ENCODE measurements around the gene RGS7. TPM values are rescaled to one million over a fixed set of nuclear protein-coding genes. Genes with fewer than 3 reads are reported as not detected.
"Not testable (repeated sequence)": the region's sequence is repeated elsewhere in the genome, so short reads cannot be mapped to it uniquely, and the experiment has no call there.

The RGS7 gene
- polyA plus RNA-seq, 1 donor, result 2.1 TPM

DNA sequence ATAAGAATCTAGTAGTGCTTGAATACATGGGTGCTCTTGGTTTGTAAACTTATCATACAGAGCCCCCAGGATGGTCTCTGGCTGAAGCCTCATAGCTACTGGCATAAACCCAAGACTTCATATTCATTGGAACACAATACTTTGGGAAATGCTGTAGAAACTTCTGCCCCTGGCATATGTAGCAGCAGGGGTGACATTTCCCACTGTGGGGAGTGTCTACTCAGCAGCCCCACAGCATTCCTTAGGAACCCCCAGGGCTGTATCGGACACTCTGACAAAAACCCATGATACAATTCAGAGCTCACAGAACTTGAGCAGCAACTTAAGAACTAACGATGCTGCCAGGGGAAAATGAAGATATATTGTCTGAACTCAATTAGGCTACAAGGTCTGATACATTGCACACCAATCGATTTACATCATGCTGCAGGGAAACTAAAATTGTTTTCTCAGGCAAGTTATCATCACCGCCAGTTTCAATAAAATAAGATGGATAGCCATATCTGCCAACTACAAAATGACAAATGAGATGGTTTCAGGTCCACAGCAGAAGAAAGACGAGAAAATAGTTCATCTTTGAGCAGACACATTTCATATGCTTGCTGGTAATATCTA, 564.0 kb downstream of the RGS7 start:
- Histone ChIP-seq H3K9me3 (ENCODE audit: control insufficient read depth, low read depth, low read length) (no peaks in the 10 kb centered on the region), H3K4me3 (ENCODE audit: low read length) (no peak overlapping the region), H3K27ac (ENCODE audit: low read length) (no peak overlapping the region), H3K4me1 (ENCODE audit: control insufficient read depth, insufficient read depth, low read length) (no peaks in the 10 kb centered on the region), H3K36me3 (ENCODE audit: control insufficient read depth, insufficient read depth, low read length) (no peaks in the 10 kb centered on the region), H3K27me3 (ENCODE audit: control insufficient read depth, insufficient read depth, low read length) (no peaks in the 10 kb centered on the region)
- DNase-seq, result no peak
- WGBS (ENCODE audit: insufficient coverage, low lambda C conversion rate), result 100% methylated on average over 1 of the region's 5 CpGs

GRCh38 chr1:240790856-240791255, 566.1 kb downstream of the RGS7 start:
- H3K27me3 ChIP-seq (ENCODE audit: control insufficient read depth, insufficient read depth, low read length), result no peaks in the 10 kb centered on the region
- no peak overlapping the region for H3K27ac ChIP-seq (ENCODE audit: low read length)
- no peaks in the 10 kb centered on the region for H3K9me3 ChIP-seq (ENCODE audit: control insufficient read depth, low read depth, low read length)
- no peaks in the 10 kb centered on the region for H3K4me1 ChIP-seq (ENCODE audit: control insufficient read depth, insufficient read depth, low read length)
- no peaks in the 10 kb centered on the region for H3K36me3 ChIP-seq (ENCODE audit: control insufficient read depth, insufficient read depth, low read length)
- no peak for DNase-seq
- H3K4me3 ChIP-seq (ENCODE audit: low read length), result no peak overlapping the region

DNA sequence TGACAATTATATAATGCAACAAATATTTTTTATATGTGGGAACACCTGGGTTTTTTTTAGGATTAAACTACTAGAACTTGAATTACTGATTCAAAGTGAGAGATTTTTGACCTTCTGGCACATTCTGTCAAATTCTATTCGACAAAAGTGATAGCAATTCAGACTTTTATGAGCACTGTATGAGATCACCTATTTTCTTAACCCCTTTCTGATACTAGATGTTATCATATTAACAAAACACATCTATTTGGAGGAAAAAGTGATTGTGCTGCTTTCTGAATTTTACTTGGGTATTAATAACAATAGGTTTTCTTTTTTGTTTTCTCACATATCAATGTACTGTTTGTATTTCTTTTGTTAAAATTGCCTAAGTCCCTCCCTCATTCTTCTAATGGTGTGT, 570.1 kb downstream of the RGS7 start:
- Histone ChIP-seq H3K4me1 (ENCODE audit: control insufficient read depth, insufficient read depth, low read length) (no peaks in the 10 kb centered on the region), H3K36me3 (ENCODE audit: control insufficient read depth, insufficient read depth, low read length) (no peaks in the 10 kb centered on the region), H3K4me3 (ENCODE audit: low read length) (no peak overlapping the region), H3K27ac (ENCODE audit: low read length) (no peak overlapping the region), H3K9me3 (ENCODE audit: control insufficient read depth, low read depth, low read length) (no peaks in the 10 kb centered on the region), H3K27me3 (ENCODE audit: control insufficient read depth, insufficient read depth, low read length) (no peaks in the 10 kb centered on the region)
- no peak for DNase-seq
- 0% methylated on average over 1 of the region's 1 CpG for WGBS (ENCODE audit: insufficient coverage, low lambda C conversion rate)

DNA sequence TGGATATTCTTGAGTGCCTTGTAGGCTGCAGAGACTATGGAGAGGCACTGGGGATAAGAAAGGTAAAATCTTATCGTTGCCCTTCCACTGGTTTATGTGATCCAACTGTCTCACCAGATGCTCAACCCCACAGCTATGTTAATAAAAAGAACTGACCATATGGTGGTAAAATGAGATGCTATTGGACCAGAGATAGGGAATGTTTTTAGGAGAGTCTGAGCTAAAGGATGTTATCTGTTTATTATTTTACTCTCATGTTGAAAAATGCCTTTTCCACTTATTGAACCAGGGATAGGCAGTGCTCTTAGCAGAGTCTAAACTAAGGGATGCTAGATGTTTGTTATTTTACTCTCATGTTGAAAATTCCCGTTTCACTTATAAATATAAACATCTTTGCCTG, 572.2 kb downstream of the RGS7 start:
- no peak overlapping the region for H3K27ac ChIP-seq (ENCODE audit: low read length)
- no peaks in the 10 kb centered on the region for H3K9me3 ChIP-seq (ENCODE audit: control insufficient read depth, low read depth, low read length)
- H3K36me3 ChIP-seq (ENCODE audit: control insufficient read depth, insufficient read depth, low read length), result no peaks in the 10 kb centered on the region
- no peaks in the 10 kb centered on the region for H3K4me1 ChIP-seq (ENCODE audit: control insufficient read depth, insufficient read depth, low read length)
- 80% methylated on average over 2 of the region's 2 CpGs for WGBS (ENCODE audit: insufficient coverage, low lambda C conversion rate)
- no peaks in the 10 kb centered on the region for H3K27me3 ChIP-seq (ENCODE audit: control insufficient read depth, insufficient read depth, low read length)
- DNase-seq, result no peak
- H3K4me3 ChIP-seq (ENCODE audit: low read length), result no peak overlapping the region

GRCh38 chr1:240783728-240784137, 573.3 kb downstream of the RGS7 start:
- not testable (repeated sequence) for H3K27me3 ChIP-seq (ENCODE audit: control insufficient read depth, insufficient read depth, low read length); H3K4me1 ChIP-seq (ENCODE audit: control insufficient read depth, insufficient read depth, low read length); H3K4me3 ChIP-seq (ENCODE audit: low read length); H3K36me3 ChIP-seq (ENCODE audit: control insufficient read depth, insufficient read depth, low read length); H3K9me3 ChIP-seq (ENCODE audit: control insufficient read depth, low read depth, low read length)
- peak overlapping the region; percentile 70 for H3K27ac ChIP-seq (ENCODE audit: low read length)
- 0% methylated on average over 1 of the region's 7 CpGs for WGBS (ENCODE audit: insufficient coverage, low lambda C conversion rate)
- DNase-seq, result peak; percentile 71 to 89

GRCh38 chr1:240776237-240776636, 580.8 kb downstream of the RGS7 start:
- no peak overlapping the region for H3K4me3 ChIP-seq (ENCODE audit: low read length)
- H3K27me3 ChIP-seq (ENCODE audit: control insufficient read depth, insufficient read depth, low read length), result no peaks in the 10 kb centered on the region
- H3K27ac ChIP-seq (ENCODE audit: low read length), result no peak overlapping the region
- WGBS (ENCODE audit: insufficient coverage, low lambda C conversion rate), result 33% methylated on average over 1 of the region's 2 CpGs
- peaks cover 3% of the 10 kb centered on the region for H3K4me1 ChIP-seq (ENCODE audit: control insufficient read depth, insufficient read depth, low read length)
- peak; percentile 37 to 64 for DNase-seq
- peaks cover 3% of the 10 kb centered on the region for H3K9me3 ChIP-seq (ENCODE audit: control insufficient read depth, low read depth, low read length)
- H3K36me3 ChIP-seq (ENCODE audit: control insufficient read depth, insufficient read depth, low read length), result no peaks in the 10 kb centered on the region

GRCh38 chr1:240772131-240772530, 584.9 kb downstream of the RGS7 start:
- Histone ChIP-seq H3K27me3 (ENCODE audit: control insufficient read depth, insufficient read depth, low read length) (no peaks in the 10 kb centered on the region), H3K9me3 (ENCODE audit: control insufficient read depth, low read depth, low read length) (peaks cover 3% of the 10 kb centered on the region), H3K4me3 (ENCODE audit: low read length) (no peak overlapping the region), H3K36me3 (ENCODE audit: control insufficient read depth, insufficient read depth, low read length) (no peaks in the 10 kb centered on the region), H3K27ac (ENCODE audit: low read length) (no peak overlapping the region), H3K4me1 (ENCODE audit: control insufficient read depth, insufficient read depth, low read length) (peaks cover 3% of the 10 kb centered on the region)
- no CpG with 5 or more reads among the region's 3 CpGs for WGBS (ENCODE audit: insufficient coverage, low lambda C conversion rate)
- no peak for DNase-seq

DNA sequence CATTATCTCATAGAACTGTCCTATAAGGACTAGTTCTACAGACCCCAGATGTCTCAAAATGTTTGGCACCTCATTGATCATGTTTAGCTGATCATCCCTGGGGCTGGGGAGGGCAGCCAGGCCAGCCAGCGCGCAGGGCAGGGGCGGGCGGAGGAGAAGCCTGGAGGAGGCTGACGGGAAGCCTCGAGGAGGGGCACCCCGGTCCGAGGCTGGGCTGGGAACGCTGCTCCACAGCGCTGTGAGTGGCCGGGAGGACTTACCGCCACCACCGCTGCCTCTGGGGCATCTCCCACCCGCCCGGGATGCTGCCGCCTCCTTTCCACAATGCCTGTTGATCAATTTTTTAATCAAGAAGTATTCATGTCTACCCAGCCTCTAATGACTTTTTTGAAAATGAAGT, 585.6 kb downstream of the RGS7 start:
- no peak for DNase-seq
- WGBS (ENCODE audit: insufficient coverage, low lambda C conversion rate), result no CpG with 5 or more reads among the region's 16 CpGs
- H3K9me3 ChIP-seq (ENCODE audit: control insufficient read depth, low read depth, low read length), result peaks cover 3% of the 10 kb centered on the region
- H3K27ac ChIP-seq (ENCODE audit: low read length), result no peak overlapping the region
- no peaks in the 10 kb centered on the region for H3K27me3 ChIP-seq (ENCODE audit: control insufficient read depth, insufficient read depth, low read length)
- H3K4me1 ChIP-seq (ENCODE audit: control insufficient read depth, insufficient read depth, low read length), result peaks cover 3% of the 10 kb centered on the region
- H3K4me3 ChIP-seq (ENCODE audit: low read length), result no peak overlapping the region
- no peaks in the 10 kb centered on the region for H3K36me3 ChIP-seq (ENCODE audit: control insufficient read depth, insufficient read depth, low read length)

DNA sequence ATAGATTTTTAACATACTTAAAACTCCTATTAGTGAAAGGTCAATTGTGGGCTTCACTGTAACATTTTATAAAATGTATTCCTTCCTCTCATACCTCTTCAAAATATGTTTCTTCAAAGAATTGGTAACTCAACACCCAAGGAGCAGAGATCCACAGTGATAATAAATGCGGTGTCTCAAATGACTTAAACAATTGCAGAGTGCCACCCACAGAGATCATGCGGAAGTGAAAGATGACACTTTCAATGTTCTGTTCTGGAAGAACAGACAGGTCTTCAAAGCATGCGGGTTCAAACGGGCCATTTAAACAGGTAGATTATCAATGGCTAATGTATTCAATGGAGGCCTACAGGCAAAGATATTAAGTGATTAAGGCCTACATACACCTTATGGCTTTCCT, 588.0 kb downstream of the RGS7 start:
- WGBS (ENCODE audit: insufficient coverage, low lambda C conversion rate), result 100% methylated on average over 1 of the region's 4 CpGs
- Histone ChIP-seq H3K27me3 (ENCODE audit: control insufficient read depth, insufficient read depth, low read length) (no peaks in the 10 kb centered on the region), H3K4me1 (ENCODE audit: control insufficient read depth, insufficient read depth, low read length) (no peaks in the 10 kb centered on the region), H3K4me3 (ENCODE audit: low read length) (no peak overlapping the region), H3K9me3 (ENCODE audit: control insufficient read depth, low read depth, low read length) (peaks cover 6% of the 10 kb centered on the region), H3K36me3 (ENCODE audit: control insufficient read depth, insufficient read depth, low read length) (no peaks in the 10 kb centered on the region), H3K27ac (ENCODE audit: low read length) (no peak overlapping the region)
- DNase-seq, result no peak

GRCh38 chr1:240766831-240767230, 590.2 kb downstream of the RGS7 start:
- Histone ChIP-seq H3K27me3 (ENCODE audit: control insufficient read depth, insufficient read depth, low read length) (no peaks in the 10 kb centered on the region), H3K4me1 (ENCODE audit: control insufficient read depth, insufficient read depth, low read length) (no peaks in the 10 kb centered on the region), H3K27ac (ENCODE audit: low read length) (no peak overlapping the region), H3K4me3 (ENCODE audit: low read length) (no peak overlapping the region), H3K9me3 (ENCODE audit: control insufficient read depth, low read depth, low read length) (peaks cover 6% of the 10 kb centered on the region), H3K36me3 (ENCODE audit: control insufficient read depth, insufficient read depth, low read length) (no peaks in the 10 kb centered on the region)
- DNase-seq, result peak in 1 of 2 donors; percentile 31

- WGBS (ENCODE audit: insufficient coverage, low lambda C conversion rate), result no CpG with 5 or more reads among the region's 5 CpGs
- no peak overlapping the region for H3K4me3 ChIP-seq (ENCODE audit: low read length)
- peaks cover 2% of the 10 kb centered on the region for H3K9me3 ChIP-seq (ENCODE audit: control insufficient read depth, low read depth, low read length)
- no peaks in the 10 kb centered on the region for H3K4me1 ChIP-seq (ENCODE audit: control insufficient read depth, insufficient read depth, low read length)
- no peaks in the 10 kb centered on the region for H3K27me3 ChIP-seq (ENCODE audit: control insufficient read depth, insufficient read depth, low read length)
- no peaks in the 10 kb centered on the region for H3K36me3 ChIP-seq (ENCODE audit: control insufficient read depth, insufficient read depth, low read length)
- H3K27ac ChIP-seq (ENCODE audit: low read length), result no peak overlapping the region
- no peak for DNase-seq
Measured at GRCh38 chr1:240765732-240766363, 591.2 kb downstream of the RGS7 start.

Data from large intestine (tissue), 3 donors.